ENCODE measurements around the gene ITFG1.
A peak's percentile ranks its signal among the peaks of the same experiment; 100 is the strongest.
"Not testable (repeated sequence)": the region's sequence is repeated elsewhere in the genome, so short reads cannot be mapped to it uniquely, and the experiment has no call there.

Gene ITFG1

GRCh38 chr16:47342055-47342454, 118.8 kb downstream of the ITFG1 start:
- TF ChIP-seq CTCF (IDR thresholded peaks at IDR 0.05; ENCODE audit: low read depth, low read length, missing control alignments) = no peak
- H3K4me3 ChIP-seq (replicated peaks; ENCODE audit: low read depth, low read length) = no peak overlapping the region
- DNase-seq (ENCODE audit: extremely low read depth, low read depth) = no peak

GRCh38 chr16:47330562-47330961, 130.3 kb downstream of the ITFG1 start:
- not testable (repeated sequence) for H3K4me3 ChIP-seq (replicated peaks; ENCODE audit: low read depth, low read length); DNase-seq (ENCODE audit: extremely low read depth, low read depth)

GRCh38 chr16:47324309-47324708, 136.6 kb downstream of the ITFG1 start:
- not testable (repeated sequence) for DNase-seq (ENCODE audit: extremely low read depth, low read depth); H3K4me3 ChIP-seq (replicated peaks; ENCODE audit: low read depth, low read length)

GRCh38 chr16:47323241-47323640, 137.6 kb downstream of the ITFG1 start:
- no peak overlapping the region for H3K4me3 ChIP-seq (replicated peaks; ENCODE audit: low read depth, low read length)
- DNase-seq (ENCODE audit: extremely low read depth, low read depth) = no peak
- no peak for TF ChIP-seq CTCF (IDR thresholded peaks at IDR 0.05; ENCODE audit: low read depth, low read length, missing control alignments)

GRCh38 chr16:47320546-47321310, 140.1 kb downstream of the ITFG1 start:
- DNase-seq (ENCODE audit: extremely low read depth, low read depth) = peak; percentile 10
- no peak overlapping the region for H3K4me3 ChIP-seq (replicated peaks; ENCODE audit: low read depth, low read length)
- no peak for TF ChIP-seq CTCF (IDR thresholded peaks at IDR 0.05; ENCODE audit: low read depth, low read length, missing control alignments)

- DNase-seq (ENCODE audit: extremely low read depth, low read depth) = no peak
- TF ChIP-seq CTCF (IDR thresholded peaks at IDR 0.05; ENCODE audit: low read depth, low read length, missing control alignments) = no peak
- no peak overlapping the region for H3K4me3 ChIP-seq (replicated peaks; ENCODE audit: low read depth, low read length)
These were observed 143.2 kb downstream of the ITFG1 start for GRCh38 chr16:47317465-47318240.

GRCh38 chr16:47316442-47317015, 144.3 kb downstream of the ITFG1 start:
- no peak for TF ChIP-seq CTCF (IDR thresholded peaks at IDR 0.05; ENCODE audit: low read depth, low read length, missing control alignments)
- no peak overlapping the region for H3K4me3 ChIP-seq (replicated peaks; ENCODE audit: low read depth, low read length)
- DNase-seq (ENCODE audit: extremely low read depth, low read depth) = no peak

All from HFF-Myc (cell line).